GM21723 (cell line): ENCODE results near the gene NDUFAF8.

Source experiments
- ATAC-seq: cut with Tn5 transposase; IDR thresholded peaks from one replicate; pipeline ENCODE4 v1.9.1; 2021; ENCODE audit warnings: mild to moderate bottlenecking, moderate library complexity; ENCODE audit not compliant: unreplicated experiment

Gene NDUFAF8

DNA sequence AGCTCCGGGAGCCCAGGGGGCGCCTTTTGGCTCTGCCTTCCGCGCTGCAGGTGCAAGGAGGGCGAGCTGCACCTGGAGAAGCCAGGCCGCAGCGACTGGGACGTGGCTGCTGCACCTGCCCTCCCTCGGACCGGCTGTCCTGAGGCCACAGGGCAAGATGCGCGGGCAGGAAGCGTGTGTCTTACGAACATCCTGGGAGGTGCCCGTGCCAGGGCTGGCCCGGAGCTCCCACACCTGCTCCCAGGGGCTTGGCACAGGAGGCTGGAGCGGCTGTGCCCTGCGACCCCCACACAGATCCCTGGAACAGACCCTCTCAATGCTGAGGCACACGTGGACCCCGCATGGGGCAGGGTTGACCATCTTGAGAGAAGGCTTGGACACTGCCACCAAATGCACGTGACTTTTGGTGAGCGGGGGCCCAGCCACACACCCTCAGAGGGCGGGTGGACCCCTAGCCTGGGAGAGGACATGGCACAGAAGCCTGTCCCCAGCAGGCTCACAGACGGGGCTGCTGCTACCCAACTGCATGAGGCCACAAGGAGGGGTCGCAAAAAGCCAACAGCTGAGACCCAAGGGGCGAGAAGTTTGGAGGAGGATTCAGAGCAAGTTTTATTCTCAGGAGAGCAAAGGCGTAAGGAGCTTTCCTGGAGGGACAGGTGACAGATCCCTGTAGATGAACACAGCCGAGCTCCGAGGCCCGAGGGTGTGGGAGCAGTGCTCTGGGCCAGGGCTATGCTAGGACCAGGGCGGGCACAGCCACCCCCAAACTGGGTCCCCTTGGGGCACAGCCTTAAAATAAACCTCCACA is 11.4 kb downstream of the NDUFAF8 start:
- no peak for ATAC-seq

DNA sequence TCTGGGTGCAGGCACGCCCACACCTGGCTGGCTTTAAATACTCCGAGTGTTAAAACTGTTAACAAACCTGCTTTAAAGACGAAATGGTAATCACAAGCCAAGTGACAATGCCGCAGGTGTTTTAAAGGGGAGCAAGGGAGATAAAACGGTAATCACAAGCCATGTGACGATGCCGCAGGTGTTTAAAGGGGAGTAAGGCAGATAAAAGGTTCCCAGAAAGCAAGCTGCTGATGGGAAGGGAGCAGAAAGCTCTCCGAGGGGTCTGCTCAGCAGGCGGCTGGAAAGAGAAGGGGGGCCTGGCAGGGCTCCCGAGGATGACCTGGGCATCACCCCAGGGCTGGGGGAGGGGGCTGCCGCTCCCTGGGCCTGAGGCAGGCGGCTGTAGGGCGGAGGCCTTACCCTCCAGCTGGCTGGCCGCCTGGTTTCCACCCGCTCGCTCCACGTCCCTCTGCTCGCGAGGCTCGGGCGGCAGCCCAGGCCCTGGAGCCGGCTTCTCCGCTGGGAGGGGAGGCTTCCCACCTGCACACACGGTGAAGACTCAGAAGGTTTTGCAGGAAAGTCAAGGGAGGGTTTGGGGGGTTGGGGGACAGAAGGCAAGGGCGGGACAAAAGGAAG is 12.1 kb downstream of the NDUFAF8 start:
- ATAC-seq, result no peak

DNA sequence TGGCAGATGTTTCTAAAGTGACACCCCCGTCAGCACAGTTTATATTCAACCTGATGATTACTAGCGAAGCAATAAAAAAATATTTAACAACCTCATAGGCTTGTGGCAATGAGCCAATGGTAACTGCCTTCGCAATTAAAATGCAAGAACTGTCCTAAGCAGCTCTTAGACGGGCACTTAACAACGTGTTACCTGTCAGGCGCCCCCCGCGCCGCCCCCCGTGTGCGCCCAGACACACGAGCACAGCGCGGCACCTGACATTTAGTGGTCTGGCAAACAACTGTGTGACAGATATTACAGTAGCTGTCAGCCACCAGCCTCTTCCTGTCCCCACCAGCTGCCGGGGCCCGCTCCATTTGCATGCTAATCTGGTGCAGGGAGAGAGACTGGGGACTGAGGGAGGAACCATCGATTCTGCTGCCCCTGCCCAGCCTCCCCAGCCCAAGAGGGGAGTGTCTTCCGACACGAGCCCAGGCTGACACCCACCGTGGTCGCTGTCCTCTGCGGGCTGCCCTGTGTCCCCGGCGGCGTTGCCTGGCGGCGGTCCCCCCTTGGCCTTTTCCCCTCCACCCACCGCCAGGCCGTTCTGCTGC is 12.7 kb downstream of the NDUFAF8 start:
- no peak for ATAC-seq

DNA sequence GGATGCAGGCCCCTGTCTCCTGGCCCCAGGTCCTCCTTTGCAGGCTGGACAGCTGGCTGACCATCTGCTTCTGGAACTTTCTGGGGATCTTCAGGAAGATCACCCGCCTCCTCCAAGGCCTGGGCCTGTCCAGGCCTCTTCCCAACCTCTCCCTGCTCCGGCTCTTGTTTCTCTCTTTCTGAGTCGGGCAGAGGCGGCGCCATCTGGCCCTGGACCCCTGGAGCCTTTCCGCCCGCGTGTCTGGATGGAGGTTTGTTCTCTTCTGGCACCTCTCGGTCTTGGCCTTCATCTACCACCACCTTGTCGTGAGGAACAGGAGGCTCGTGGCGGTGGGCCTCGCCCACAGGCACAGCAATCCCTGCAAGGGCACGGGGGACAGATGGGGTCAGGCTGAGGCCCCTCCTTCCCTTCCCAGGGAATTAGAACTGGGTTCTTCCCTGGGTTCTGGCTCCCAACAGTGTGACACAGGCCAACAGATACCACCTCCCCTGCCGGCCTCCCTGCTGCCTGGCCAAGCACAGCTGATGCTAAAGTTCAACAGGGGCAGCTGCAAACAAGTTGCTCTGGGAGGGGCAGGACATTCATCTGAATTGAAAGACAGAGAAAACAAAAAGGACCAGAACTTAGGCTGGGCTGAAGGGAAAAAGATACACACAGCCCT is 13.3 kb downstream of the NDUFAF8 start:
- no peak for ATAC-seq

DNA sequence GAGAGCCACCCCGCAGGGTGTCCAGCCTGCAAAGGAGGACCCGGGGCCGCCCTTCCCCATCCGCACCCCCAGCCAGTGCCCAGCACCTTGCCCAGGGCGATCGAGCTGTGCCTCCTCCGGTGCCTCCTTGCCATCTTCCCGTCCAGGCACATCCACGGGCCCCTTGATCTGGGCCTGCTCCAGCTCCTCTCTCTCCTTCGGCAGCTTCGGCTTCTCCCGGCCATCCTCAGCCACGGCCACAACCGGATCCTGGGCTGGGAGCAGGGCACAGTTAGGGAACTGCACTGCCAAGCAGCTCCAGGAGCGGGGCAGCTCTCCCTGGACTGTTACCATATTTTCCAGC is 13.8 kb downstream of the NDUFAF8 start:
- no peak for ATAC-seq

DNA sequence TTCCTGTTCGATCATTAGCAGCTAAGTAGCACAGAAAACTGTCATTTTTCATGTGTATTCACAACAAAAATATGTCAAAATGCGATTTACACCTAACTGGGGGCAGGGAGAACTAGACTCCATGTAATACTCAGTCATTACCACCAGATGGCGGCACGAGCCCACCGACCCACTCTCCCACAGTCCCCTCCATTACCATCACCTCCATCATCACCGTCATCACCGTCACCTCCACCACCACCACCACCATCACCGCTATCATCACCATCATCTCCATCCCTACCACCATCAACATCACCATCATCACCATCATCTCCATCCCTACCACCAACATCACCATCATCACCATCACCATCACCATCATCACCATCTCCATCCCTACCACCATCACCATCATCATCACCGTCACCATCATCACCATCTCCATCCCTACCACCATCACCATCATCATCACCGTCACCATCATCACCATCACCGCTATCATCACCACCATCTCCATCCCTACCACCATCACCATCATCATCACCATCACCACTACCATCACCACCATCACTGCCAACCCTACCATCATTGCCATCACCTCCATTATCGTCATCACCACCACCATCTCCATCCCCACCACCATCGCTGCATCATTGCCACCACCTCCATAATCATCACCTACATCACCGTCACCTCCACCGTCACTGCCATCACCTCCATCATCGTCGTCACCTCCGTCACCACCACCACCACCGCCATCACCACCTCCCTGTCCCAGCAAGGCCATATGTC is 14.4 kb downstream of the NDUFAF8 start:
- no peak for ATAC-seq

DNA sequence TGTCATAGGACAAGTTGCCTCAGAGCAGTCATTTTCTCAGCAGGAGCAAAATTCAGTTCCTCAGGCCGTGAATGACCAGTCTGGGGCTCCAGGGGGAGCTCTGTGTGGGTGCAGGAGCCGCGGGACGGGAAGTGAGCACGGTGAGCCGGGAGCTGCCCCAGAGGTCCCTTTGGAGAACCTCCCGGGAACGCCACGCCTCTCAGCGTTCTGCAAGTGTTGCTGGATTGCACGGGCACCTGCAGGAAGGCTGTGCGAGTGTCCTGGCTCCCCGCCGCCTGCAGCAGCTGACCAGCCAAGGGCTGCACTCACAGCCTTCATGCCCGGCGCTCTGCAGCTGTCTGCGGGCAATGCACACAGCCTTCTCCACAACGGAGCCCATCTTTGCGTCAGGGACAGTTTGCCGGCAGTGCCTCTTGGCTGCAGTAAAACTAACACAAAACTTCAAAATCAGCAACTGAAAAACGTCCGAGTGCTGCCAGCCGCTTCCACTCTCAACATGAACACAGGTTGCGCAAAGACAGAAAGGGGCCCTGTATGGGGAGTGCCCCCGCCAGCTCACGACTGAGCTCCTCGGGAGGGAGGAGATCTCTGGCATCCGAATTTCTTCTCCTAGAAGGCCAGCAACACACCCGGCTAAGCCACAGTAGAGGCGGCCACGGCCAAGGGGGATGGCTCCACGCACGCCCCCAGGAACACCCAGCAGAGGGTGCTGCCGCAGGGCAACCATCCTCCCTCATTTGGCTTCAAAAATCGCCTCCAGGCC is 16.0 kb downstream of the NDUFAF8 start:
- no peak for ATAC-seq

DNA sequence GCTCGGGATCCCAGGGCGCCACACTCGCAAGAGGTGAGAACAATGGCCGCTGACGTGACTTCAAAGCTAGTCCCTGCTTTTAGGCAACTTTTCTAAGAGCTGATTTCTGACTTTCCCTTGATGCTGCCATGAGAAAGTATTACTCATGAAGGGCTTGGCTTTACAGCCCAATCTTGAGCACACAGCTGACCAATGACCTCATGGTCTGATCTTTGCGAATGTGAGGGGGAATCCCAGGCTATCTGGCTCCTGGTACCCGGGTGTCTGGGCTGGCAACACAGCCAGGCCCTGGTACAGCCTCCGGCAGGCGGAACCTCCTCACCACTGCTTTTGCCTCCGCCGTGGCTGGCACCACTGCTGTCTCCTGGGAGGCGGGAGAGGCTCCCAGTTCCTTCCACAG is 17.5 kb downstream of the NDUFAF8 start:
- no peak for ATAC-seq

DNA sequence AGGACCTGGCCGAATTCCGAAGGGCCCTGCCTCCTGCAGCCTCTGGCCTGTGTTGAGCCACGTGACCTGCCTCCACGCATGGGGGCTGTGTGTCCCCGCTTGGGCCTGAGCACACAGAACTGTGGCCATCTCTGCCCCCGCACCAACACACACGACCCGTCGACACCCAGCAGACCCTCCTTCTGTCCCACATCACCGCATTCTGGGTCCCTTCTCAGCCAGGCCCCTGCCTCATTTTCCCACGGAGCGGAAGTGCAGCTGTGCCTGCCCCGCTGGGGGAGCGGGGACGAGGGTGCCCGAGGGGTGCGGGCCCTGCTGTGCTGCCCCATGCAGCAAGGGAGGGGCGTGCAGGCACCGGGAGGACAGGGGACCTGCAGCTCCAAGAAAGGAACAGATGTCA is 18.4 kb downstream of the NDUFAF8 start:
- ATAC-seq, result no peak

DNA sequence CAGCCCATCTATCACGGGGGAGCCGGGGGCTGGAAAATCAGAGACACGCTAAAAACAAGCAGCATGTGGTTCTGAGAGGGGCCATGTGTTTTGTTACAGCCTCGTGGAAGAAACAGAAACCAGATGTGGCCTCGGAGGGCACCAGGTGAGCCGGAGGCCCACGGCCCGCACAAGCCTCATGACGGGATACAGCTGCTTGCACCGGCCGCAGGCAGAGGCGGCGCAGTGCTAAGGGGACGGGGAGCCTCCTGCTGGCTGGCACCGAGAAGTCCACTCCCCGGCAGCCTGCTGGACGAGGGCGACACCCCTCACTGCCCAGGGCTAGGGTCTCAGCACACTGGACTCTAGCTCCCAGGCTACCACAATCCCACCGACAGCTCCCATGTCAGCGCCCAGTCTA is 19.2 kb downstream of the NDUFAF8 start:
- no peak for ATAC-seq

DNA sequence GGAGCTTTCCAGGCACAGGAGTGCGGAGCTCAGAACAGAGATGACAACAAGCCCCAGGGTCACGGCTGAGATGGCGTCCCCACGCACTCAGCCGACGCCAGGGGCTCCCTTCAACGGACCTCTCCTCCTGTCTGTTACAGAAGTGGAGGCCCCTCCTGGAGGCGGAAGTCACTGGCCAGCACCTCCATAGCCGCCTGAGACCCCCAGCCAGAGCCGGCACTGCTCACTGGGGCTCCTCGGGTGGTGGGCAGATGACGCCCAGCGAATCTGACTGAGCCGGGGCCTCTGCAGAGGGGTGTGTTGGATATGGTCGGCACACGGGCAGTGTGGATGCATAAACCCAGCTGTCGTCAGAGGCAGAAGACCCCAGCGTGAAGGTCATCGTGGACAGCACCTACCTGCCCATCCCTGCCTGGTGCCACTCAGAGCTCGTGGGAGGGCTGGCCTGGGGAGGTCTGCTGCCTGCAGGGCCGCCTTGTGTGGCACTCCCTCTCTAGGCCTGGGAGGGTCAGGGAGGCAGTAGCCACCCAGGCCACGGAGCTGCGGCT is 20.0 kb downstream of the NDUFAF8 start:
- ATAC-seq, result no peak

DNA sequence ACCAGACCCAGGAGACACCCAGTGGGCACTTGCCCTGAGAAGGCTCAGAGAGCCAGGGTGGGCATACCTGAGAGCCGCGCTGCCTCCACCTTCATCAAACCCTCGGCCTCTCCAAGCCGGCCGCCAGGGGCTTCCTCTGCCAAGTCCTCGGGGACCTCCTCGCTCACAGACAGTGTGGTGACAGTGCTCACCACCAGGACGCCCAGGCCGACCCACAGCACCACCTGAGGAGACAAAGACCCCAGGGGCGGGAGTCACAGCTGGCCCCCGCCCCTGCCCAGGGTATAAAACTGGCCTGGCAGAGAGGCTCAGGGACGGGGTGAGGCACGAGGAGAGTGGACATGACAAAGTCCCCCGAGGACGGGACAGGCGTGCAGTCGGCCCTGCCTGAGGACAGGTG is 21.1 kb downstream of the NDUFAF8 start:
- ATAC-seq, result no peak

DNA sequence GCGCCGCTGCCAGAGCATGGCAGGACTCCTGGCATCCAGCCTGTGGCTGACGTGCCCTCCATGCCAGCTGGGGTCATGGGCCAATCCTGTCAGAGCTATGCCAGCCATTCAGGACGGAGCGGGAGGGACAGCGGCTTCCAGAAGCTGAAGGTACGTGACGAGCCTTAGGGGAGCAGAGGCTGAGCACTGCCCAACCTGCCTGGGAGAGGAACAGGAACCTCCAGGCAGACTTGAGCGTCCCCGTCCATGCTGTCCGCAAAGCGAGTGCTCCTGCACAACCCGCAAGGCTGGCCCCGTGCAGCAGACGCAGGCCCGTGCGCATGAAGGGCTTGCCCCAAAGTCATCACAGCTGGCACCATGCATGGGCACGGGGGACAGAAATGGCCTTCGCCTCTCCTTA is 21.5 kb downstream of the NDUFAF8 start:
- no peak for ATAC-seq

DNA sequence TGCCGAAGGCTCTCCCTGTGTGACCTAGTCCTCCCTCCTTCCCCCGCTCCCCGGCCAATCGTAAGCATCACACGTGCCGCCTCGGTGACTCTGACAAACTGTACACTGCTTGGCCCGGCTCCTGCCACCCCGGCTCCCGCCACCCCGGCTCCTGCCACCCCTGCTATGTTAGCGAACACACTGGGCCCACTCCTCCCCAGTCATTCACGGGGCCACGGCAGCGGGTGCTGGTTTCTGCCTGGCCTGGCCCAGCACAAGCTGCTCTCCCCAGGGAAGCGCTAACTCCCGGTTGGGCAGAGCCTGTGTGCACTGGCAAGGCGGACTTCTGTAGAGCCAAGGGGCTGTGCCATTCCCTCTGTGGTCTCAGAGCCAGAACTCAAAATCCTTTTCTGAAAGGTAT is 22.0 kb downstream of the NDUFAF8 start:
- ATAC-seq, result no peak

DNA sequence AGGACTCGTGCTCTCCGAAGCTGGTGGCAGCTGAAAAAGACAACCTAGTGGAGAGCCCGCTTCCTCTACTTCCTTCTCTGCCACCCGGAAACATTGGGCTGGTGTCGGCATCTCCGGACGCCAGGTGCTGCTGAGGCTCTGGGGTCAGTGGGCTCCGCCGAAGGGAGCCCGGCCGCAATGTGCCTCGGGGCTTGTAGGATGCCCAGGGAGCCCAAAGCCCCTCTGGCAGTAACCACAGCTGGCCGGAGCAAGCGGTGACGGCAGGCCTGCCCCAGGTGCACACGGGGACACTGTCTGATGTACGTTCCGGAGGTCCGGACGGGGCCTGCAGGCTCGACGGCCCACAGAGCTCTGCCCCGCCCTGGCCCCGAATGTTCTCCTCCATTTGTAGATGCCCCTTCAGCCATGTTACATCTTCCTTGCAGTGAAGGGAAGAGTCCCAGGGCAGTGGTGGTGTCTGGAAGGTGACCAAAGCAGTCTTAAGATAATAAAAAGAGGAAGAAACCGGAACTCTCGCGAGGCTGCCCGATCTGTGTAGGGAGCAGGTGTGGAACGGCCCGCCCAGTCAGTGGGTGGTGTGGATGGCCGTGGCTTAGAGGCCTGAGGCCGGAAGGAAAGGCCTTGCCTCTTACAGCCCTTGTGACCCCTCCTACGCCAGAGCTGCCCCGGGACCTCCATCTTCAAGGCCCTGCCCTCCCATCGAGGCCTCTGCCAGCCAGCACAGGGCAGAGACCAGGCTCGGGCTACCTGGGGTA is 22.6 kb downstream of the NDUFAF8 start:
- ATAC-seq, result no peak

DNA sequence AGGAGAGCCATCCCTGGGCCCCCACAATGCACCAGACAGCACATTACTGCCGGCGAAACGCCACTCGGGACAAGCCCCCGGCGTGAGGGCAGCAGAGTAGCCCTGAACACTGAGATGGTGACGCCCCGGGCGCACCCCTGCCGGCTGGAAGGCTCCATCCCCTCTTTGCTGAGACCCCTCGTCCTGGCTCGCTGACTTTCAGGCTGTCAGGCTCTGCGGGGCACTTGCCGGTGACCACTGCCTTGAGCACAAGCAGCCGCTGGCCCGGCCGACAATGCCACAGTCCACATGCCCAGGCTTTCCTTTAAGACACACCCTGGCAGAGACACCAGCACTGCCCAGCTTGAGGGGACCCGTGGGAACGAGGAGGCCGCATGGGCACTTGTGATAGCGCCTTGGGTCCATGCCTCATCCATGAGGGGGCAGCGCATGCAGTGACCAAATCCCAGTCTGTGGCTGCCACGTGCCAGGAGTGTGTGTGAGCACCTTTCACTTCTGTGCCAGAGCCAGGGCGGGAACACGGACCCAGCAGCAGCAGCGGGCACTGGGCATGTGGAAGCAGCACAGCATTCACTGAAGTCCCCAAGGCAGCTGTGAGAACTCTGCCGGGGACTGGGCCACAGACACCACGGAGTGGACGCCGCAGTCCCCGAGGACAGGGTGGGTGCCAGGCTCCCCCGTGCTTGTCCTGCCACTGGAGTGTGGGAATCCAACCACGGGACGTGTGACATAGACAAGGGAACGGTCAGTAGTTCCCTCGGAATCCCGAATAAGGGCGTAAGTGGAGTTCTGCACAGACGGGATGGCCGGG is 24.5 kb downstream of the NDUFAF8 start:
- ATAC-seq, result no peak

DNA sequence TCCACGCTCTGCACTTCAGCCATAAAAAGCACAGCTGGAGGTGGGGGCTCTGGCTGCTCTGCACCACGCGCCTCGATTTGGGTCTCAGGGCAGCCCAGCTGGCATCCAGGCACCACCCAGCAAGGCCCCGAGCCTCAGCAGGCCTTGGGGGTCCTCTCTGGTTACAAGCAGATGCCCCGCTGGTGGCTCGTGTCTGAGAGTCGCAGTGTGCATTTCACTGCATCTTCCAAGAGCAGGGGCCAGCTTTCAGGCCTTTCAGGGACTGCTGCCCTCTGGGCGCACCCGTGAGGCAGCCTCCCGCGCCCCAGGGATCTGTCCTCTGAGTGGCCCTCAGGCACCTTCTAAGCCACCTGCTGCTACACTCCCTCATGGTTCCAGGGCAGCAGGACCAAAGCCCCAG is 25.5 kb downstream of the NDUFAF8 start:
- no peak for ATAC-seq

DNA sequence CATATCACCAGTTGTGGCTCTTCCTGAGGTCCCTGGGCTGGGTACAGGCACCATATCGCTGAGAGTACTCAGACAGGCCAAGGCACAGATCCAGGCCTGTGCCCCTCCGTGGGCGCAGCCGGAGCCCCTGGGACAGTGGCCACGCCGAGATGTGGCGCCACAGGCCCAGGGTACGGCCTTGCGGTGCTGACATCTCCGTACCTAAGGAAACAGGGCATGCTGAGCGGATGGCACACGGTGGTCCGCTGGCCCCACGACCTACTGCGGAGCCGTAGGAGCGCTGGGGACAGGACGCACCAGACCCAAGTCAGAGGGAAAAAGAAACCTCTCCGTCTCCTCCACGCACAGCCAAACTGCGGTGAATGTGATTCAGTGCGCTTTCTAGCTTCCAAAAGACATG is 26.5 kb downstream of the NDUFAF8 start:
- no peak for ATAC-seq
